GM12874 (cell line): Measurements from ENCODE around the gene CDC42EP3.

Experiments used
- TF ChIP-seq, protein P1 (sequence below): IDR thresholded peaks from 2 replicates; pipeline ENCODE4 v1.5.1; 2011; ENCODE audit warnings: low read depth, mild to moderate bottlenecking, control low read depth, low read length, moderate library complexity; ENCODE audit not compliant: insufficient read depth

Gene CDC42EP3

DNA sequence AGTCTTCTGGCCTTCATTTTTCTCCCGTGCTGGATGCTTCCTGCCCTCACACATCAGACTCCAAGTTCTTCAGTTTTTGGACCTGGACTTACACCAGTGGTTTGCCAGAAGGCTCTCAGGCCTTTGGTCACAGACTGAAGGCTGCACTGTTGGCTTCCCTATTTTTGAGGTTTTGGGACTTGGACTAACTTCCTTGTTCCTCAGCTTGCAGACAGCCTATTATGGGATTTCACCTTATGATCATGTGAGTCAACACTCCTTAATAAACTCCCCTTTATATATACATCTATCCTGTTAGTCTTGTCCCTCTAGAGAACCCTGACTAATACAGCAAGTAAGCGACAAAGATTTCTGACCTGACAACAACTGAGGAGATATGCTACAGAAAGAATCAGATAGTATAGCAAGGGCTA is 7.2 kb downstream of the CDC42EP3 start:
- TF ChIP-seq, protein P1, sequence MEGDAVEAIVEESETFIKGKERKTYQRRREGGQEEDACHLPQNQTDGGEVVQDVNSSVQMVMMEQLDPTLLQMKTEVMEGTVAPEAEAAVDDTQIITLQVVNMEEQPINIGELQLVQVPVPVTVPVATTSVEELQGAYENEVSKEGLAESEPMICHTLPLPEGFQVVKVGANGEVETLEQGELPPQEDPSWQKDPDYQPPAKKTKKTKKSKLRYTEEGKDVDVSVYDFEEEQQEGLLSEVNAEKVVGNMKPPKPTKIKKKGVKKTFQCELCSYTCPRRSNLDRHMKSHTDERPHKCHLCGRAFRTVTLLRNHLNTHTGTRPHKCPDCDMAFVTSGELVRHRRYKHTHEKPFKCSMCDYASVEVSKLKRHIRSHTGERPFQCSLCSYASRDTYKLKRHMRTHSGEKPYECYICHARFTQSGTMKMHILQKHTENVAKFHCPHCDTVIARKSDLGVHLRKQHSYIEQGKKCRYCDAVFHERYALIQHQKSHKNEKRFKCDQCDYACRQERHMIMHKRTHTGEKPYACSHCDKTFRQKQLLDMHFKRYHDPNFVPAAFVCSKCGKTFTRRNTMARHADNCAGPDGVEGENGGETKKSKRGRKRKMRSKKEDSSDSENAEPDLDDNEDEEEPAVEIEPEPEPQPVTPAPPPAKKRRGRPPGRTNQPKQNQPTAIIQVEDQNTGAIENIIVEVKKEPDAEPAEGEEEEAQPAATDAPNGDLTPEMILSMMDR: no peak

DNA sequence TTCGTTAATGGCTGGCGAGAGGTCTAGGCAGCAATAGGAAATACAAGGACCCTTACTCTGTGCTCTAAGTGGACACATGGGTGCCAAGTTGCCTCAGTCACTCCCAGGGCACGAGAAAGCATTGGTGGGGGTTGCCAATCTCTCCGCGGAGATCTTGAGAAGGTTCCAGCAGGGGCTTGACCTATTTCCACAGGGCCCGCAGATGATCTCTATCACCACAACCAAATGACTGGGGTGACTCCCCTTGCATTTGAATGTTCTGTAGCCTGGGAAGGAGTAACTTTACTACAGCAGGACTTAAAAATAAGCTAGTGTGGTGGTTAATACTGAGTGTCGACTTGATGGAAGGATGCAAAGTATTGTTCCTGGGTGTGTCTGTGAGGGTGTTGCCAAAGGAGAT is 8.1 kb downstream of the CDC42EP3 start:
- TF ChIP-seq, protein P1: no peak

DNA sequence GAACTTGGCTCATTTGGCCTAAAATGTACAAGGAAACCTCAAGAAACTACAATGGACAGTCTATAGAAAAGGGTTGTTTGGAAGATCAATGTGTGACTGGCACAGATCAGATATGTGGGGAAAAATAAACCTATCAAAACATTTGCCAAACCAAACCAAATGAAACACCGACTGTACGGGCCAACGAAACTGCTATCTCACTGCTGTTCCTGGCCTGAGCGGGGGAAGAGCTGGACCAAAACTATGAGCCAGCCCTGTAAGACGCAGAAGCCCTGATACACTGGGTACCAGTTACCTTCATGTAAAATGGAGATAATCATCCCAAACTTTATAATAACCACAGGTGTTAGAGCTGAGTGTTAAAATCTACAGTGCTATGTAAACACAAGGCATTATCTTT is 11.7 kb downstream of the CDC42EP3 start:
- TF ChIP-seq, protein P1: no peak

DNA sequence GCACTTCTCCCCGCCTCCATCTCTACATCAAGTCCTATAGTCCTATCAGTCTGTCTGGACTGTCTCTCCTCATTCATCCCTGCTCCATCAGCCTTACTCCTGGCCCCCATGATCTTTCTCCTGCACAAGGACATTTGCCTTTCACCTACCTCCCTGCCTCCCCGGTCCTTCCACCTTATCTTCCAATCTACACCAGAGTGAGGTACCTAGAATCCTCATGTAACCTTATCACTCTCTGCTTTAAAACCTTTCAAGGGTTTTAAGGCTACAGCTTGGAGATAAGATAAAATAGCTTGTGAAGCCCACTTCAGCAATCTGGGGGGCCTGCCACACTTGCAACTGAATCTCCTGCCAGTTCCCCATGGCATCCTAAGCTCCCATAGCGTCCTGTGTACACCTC is 12.8 kb downstream of the CDC42EP3 start:
- TF ChIP-seq, protein P1: no peak

DNA sequence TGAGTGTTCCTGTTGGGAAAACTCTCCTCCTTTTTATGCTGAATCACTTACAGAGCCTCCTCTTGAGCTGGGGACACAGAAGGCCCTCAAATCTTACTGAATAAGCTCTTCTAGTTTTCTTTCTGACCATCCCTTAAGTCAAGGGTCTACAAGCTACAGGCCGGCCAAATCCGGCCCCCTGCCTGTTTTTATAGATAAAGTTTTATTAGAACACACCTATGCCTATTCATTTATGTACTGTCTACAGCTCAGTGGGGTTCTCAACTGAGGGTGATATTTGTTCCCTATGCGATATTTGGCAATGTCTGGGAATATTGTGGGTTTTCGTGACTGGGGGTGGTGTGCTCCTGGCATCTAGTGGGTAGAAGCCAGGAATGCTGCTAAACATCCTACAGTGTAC is 14.0 kb downstream of the CDC42EP3 start:
- TF ChIP-seq, protein P1: no peak

DNA sequence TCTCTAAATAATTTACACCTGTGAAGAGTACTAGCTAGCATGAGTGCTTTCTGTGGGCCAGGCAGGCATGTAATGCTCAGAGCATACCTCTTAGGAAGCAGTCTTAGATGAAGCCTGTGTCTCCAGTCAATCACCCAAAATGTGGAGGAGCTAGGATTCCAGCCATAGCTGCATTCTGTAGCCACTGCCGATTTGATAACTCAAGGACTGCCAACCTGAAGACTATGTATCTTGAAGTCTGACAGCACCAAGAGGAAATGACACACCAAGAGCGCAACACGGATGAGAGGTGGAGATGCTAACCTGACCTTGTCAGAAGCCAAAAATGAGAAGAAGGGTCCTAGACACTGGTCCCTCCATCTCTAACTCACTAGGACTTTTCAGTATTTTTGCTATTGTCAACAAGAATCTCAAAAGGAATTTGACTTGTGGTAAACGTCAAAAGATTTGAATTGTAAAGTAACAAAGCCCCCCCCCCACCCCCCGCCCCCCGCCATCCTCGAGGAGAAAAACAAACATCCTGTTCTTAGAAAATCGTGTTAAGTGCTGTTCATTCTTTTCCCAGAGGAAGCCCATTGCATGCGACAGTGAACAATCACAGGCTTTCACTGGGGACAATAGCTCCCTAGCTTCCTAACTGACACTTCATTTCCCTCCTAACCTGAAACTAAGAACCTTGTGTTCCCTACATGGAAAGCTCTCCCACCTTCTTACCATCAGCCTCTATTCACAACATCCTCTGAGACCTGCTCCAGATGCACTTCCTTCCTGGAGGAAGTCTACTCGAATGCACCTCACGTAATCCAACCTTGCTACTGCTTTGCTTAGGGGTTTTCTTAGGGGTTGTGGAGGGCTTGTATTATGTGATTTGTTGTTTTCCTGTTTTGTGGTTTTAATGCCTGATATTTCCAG is 14.7 kb downstream of the CDC42EP3 start:
- TF ChIP-seq, protein P1: no peak

DNA sequence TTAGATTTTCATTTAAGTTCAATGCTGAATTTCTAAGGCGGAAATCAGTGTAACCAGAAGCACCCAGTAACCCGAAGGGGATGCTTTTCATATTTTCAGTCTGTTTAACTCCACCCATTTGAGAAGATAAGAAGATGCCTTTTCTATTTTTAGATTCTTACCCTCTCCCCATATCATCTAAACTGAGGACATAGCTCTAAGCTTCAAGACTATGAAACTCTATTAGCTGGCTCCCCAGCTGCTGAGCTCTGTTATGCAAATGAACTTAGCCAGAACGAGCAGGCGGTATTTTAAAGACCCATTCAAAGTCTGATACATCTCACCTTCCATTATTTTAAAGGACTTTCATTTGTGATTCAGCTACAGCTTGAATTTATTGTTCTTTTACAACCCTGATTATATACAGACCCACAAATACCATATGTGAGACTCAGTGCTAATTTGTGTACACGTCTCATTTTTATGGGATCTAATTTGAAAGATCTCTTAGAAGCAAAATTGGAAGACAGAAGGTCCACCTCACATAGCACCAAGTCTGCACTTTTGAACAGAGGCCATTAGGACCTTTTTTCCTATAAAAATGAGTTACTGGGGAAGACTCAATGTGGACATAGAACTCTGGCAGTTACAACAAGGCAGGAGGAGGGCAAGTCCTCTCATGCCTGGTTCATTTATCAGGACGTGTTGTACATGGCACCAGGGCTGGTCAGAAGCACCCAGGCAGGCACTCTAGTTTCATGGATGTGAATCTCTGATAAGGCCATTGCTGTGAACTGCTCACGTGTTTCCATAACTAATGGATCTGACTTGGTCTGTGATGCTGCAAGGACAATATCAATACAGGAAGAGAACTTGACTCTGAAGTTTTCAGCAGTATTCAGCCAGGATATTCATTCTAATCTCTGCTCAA is 16.3 kb downstream of the CDC42EP3 start:
- TF ChIP-seq, protein P1: no peak
